ENCODE measurements around the gene EPHB4.
"Not testable (repeated sequence)": the region's sequence is repeated elsewhere in the genome, so short reads cannot be mapped to it uniquely, and the experiment has no call there.

EPHB4 gene

GRCh38 chr7:100827330-100828226 is at the start of gene EPHB4:
Gene EPHB4 (minus strand): TSS chr7:100827523. CDS start chr7:100827030, 493 bp downstream.
- DNase-seq: no peak

- DNase-seq: no peak
Measured at GRCh38 chr7:100875356-100875751, 48.0 kb upstream of the EPHB4 start.

- DNase-seq: peak; percentile 98
Measured at GRCh38 chr7:100874577-100875355, 47.4 kb upstream of the EPHB4 start, which contains the start of gene SRRT. Gene SRRT (plus strand): TSS chr7:100875103. CDS start chr7:100875591, 488 bp downstream.

- no peak for DNase-seq
Measured at GRCh38 chr7:100874300-100874576, 46.9 kb upstream of the EPHB4 start.

GRCh38 chr7:100873599-100874299 is 46.4 kb upstream of the EPHB4 start:
- no peak for DNase-seq

- no peak for DNase-seq
Measured at GRCh38 chr7:100867776-100868485, 40.6 kb upstream of the EPHB4 start.

GRCh38 chr7:100867040-100867775 is 39.9 kb upstream of the EPHB4 start, which contains the start of gene TRIP6:
Gene TRIP6 (plus strand): TSS chr7:100867387. CDS start chr7:100867498, 111 bp downstream.
- DNase-seq: peak; percentile 60

- no peak for DNase-seq
Measured at GRCh38 chr7:100866729-100867039, 39.4 kb upstream of the EPHB4 start.

- DNase-seq: no peak
Measured at GRCh38 chr7:100865938-100866728, 38.8 kb upstream of the EPHB4 start.

GRCh38 chr7:100865372-100865911 is 38.1 kb upstream of the EPHB4 start:
- no peak for DNase-seq

GRCh38 chr7:100864263-100864845 is 37.0 kb upstream of the EPHB4 start:
- DNase-seq: no peak

GRCh38 chr7:100863406-100863950 is 36.2 kb upstream of the EPHB4 start:
- no peak for DNase-seq

- no peak for DNase-seq
Measured at GRCh38 chr7:100861616-100861985, 34.3 kb upstream of the EPHB4 start.

- no peak for DNase-seq
Measured at GRCh38 chr7:100860702-100861615, 33.6 kb upstream of the EPHB4 start.

GRCh38 chr7:100859856-100860255 is 32.5 kb upstream of the EPHB4 start:
- DNase-seq: no peak

GRCh38 chr7:100856871-100857282 is 29.6 kb upstream of the EPHB4 start:
- no peak for DNase-seq

- DNase-seq: no peak
Measured at GRCh38 chr7:100855515-100855914, 28.2 kb upstream of the EPHB4 start.

GRCh38 chr7:100854899-100855298 is 27.6 kb upstream of the EPHB4 start:
- not testable (repeated sequence) for DNase-seq
